ENCODE results near the gene PLEKHA7.

Gene PLEKHA7

GRCh38 chr11:16764888-16765287 lies 249.3 kb downstream of the PLEKHA7 start:
- no peak for DNase-seq

DNA sequence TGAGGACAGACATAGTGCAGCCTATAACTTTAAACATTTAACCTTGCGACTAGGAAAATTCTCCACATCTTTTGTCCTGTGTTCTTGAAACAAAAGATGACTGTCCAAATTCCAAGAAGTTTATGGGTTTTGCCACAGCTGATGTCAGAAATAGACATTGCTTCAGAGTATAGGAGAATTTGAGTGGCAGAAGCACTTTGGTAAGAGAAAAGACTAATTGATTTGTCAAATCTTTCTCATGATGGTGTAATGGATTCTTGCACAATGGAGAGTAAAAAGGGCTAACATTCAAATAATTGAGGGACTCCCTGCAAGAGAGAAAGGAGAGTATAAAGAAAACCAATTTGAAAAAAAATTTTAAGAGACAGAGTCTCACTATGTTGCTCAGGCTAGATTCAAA lies 250.5 kb downstream of the PLEKHA7 start:
- no peak for DNase-seq

DNA sequence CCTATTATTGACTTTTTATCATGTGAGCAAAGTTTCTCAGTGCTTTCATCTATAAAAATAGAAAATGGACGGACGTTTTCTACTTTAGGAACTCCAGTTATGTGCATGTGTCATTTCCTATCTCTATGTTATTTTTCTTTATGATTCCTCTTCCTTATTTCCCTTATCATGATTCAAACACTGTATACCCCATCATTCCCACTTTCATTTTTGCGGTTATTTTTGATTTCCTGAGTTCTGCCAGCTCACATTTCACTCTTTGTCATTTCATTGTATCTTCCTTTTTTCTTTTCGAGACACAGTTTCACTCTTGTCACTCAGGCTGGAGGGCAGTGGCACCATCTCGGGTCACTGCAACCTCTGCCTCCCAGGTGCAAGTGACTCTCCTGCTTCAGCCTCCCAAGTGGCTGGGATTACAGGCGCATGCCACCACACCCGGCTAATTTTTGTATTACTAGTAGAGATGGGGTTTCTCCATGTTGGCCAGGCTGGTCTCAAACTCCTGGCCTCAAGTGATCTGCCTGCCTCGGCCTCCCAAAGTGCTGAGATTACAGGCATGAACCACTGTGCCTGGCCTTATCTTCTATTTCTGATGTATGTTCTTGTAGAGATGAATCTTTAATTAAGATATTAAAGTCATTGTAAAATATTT lies 254.2 kb downstream of the PLEKHA7 start:
- DNase-seq, result no peak

- DNase-seq, result no peak
These were observed 255.7 kb downstream of the PLEKHA7 start for GRCh38 chr11:16758382-16759024.

GRCh38 chr11:16750417-16750816 lies 263.8 kb downstream of the PLEKHA7 start:
- no peak for DNase-seq

GRCh38 chr11:16749666-16750065 lies 264.5 kb downstream of the PLEKHA7 start:
- DNase-seq, result no peak

DNA sequence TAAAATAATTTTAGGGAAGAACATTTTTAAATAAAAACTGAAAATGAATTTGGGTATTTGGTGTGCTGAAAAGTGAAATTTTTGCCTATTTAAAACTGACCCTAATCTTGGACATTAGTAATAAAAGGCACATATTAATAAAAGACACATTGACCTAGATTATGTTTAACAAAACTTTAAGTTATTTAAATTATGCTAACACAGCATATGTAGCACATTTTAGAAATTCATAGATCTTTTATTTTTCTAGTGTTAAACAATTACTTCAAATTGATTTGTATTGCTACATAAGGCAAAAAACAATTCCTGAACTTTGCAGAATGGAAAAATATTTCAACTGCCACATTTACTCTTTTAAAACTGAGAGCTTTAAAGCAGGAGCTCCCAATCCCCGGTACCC lies 265.1 kb downstream of the PLEKHA7 start:
- DNase-seq, result no peak

DNA sequence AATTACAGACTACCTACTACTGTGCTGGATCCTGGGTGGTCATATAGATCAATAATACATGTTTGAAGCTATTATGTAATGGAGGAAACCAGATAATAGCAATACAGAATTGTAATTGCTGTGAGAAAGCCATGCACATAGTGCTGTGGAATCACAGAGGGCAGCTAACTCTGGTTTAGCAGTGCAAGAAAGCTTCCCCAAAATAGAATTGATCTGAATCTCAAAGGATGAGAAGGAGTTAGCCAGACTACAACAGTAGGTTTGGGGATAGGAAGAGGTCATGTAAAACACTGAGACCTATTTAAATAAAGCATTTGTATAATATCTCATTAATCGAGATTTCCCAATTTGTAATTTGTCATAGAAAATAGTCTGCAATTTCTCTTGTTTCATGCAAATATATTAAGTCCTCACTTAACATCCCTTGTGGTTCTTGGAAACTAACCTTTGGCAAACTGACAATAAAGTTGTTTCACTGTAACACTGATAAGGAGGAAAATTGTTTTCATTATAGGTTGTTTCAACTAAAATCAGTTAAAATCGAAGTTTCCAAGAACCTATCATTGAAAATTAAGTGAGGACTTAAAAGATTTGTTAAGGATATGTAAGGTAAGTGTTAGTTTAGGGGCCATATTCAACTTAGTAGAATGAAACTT lies 268.1 kb downstream of the PLEKHA7 start:
- no peak for DNase-seq

GRCh38 chr11:16744128-16744725 lies 270.0 kb downstream of the PLEKHA7 start:
- no peak for DNase-seq

DNA sequence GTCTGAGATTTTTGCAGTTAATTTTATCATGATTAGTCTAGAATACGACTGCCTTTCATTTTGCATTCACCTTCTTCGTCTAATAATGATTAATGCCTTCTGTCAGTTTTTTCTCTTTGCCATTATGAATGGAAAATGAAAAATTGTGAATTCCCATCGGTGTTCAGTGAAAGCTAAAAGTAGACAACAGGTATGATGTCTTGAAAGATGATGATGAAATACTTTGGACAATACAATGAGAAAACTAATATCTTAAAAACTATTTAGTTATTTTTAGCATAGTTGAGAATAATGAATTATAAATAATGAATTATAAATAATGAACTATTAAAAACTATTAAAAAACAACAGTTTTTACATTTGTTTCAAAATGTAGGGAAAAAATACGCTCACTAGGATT lies 270.7 kb downstream of the PLEKHA7 start:
- DNase-seq, result no peak

DNA sequence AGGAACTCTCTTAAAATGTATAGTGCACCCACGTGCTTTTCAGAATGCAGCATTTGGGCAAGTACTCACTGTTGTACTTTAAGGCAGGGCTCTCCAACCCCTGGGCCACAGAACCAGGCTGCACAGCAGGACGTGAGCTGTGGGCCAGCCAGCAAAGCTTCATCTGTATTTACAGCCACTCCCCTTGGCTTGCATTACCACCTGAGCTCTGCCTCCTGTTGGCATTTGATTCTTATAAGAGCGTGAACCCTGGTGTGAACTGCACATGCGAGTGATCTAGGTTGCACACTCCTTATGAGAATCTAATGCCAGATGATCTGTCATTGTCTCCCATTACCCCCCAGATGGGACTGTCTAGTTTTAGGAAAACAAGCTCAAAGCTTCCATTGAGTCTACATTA lies 272.7 kb downstream of the PLEKHA7 start:
- DNase-seq, result no peak

- peak; percentile 38 for DNase-seq
These were observed 275.0 kb downstream of the PLEKHA7 start for GRCh38 chr11:16738947-16739815.

DNA sequence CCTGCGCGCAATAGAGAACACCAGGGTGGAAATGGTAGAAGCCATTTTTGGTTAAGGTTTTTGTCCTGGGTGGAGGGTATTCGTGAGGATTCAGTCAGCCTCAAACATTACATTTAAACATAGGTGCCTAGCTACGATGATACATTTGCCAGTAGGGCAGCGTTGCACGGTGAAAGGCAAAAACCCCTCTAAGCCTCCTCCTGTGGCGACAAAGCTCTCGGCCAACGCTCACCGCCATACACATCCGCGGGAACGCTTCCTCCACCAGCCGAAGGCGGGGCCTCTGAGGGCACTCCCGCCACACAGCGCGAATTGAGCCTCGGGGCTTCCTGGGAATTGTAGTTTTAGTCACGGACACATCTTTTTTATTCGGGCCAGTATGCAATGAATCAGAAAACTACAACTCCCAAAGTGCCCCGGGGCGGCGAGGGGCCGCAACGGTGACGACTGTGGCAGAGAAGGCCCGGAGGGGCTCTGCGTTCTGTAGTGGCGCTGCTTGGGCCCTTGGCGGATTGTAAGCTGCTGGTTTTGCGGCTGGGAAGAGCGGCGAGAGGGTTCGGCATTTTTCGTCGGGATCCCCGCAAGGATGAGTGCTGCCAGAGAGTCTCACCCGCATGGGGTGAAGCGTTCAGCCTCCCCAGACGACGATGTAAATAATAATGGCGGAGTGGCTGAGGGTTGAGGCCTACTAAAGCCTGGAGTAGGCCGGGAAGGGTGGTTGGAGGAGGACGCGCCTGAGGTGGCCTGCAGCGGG lies 275.8 kb downstream of the PLEKHA7 start, which contains the start of gene C11orf58:
TSS of gene C11orf58 (plus strand) at position 455 of the 754 bp plus-strand sequence. CDS start at position 587, 132 bp downstream.
- DNase-seq, result peak; percentile 98

- no peak for DNase-seq
These were observed 276.4 kb downstream of the PLEKHA7 start for GRCh38 chr11:16737818-16738192.

All from CD4-positive, alpha-beta T cell treated with Interleukin-21 for 1 hour (primary cell).